HUES64 (cell line): ENCODE results near the gene GALNT6.

ENCODE experiments used
- H3K27ac ChIP-seq: 2 replicates; pipeline ENCODE4 v1.7.0; 2013; ENCODE audit warnings: low read depth, low read length, inconsistent platforms
- H3K27me3 ChIP-seq: 2 replicates; pipeline ENCODE4 v1.6.1; 2013; ENCODE audit warnings: mild to moderate bottlenecking, low read length; ENCODE audit not compliant: insufficient read depth
- H3K36me3 ChIP-seq: 2 replicates; pipeline ENCODE4 v1.6.1; 2013; ENCODE audit warnings: mild to moderate bottlenecking, low read length; ENCODE audit not compliant: insufficient read depth
- H3K4me1 ChIP-seq: 2 replicates; pipeline ENCODE4 v1.6.1; 2013; ENCODE audit warnings: mild to moderate bottlenecking, low read length, moderate library complexity; ENCODE audit not compliant: insufficient read depth
- H3K4me3 ChIP-seq: 2 replicates; pipeline ENCODE4 v1.5.1; 2013; ENCODE audit warnings: mild to moderate bottlenecking, low read length, moderate library complexity
- H3K9ac ChIP-seq: 2 replicates; pipeline ENCODE4 v1.6.1; 2013; ENCODE audit warnings: mild to moderate bottlenecking, low read depth, low read length
- H3K9me3 ChIP-seq: 2 replicates; pipeline ENCODE4 v1.6.1; 2013; ENCODE audit warnings: low read depth, low read length; ENCODE audit not compliant: insufficient read depth
- WGBS: fragments of 150-250, 120-280 bp; methylation state at CpG from one replicate; pipeline ENCODE4 v1.1.7; 2013; ENCODE audit warnings: missing lambda C conversion rate; 5-methylcytosine and 5-hydroxymethylcytosine counted together

The GALNT6 gene

GRCh38 chr12:51424094-51424661 lies 33.0 kb upstream of the GALNT6 start:
- Histone ChIP-seq H3K36me3 (no peaks in the 10 kb centered on the region), H3K4me1 (peaks cover 16% of the 10 kb centered on the region), H3K9me3 (no peaks in the 10 kb centered on the region), H3K4me3 (peak overlapping the region; percentile 86), H3K9ac (no peak overlapping the region), H3K27ac (no peak overlapping the region), H3K27me3 (no peaks in the 10 kb centered on the region)
- 47% methylated on average over 9 of the region's 10 CpGs for WGBS

- Histone ChIP-seq H3K36me3 (no peaks in the 10 kb centered on the region), H3K9ac (no peak overlapping the region), H3K27me3 (no peaks in the 10 kb centered on the region), H3K9me3 (no peaks in the 10 kb centered on the region), H3K4me3 (no peak overlapping the region), H3K27ac (no peak overlapping the region), H3K4me1 (peaks cover 25% of the 10 kb centered on the region)
- WGBS, result 65% methylated on average over 4 of the region's 5 CpGs
Measured at GRCh38 chr12:51421266-51421884, 30.2 kb upstream of the GALNT6 start.

GRCh38 chr12:51419425-51420193 lies 28.4 kb upstream of the GALNT6 start:
- no peak overlapping the region for H3K4me3 ChIP-seq
- no peak overlapping the region; the same call in 1 of the 2 replicates for H3K27ac ChIP-seq
- H3K4me1 ChIP-seq, result peaks cover 25% of the 10 kb centered on the region
- H3K36me3 ChIP-seq, result no peaks in the 10 kb centered on the region
- no peaks in the 10 kb centered on the region for H3K27me3 ChIP-seq
- H3K9me3 ChIP-seq, result no peaks in the 10 kb centered on the region
- WGBS, result 37% methylated on average over 9 of the region's 11 CpGs
- no peak overlapping the region for H3K9ac ChIP-seq

- 87% methylated on average over 4 of the region's 4 CpGs for WGBS
- Histone ChIP-seq H3K27me3 (no peaks in the 10 kb centered on the region), H3K9me3 (no peaks in the 10 kb centered on the region), H3K4me3 (no peak overlapping the region), H3K36me3 (no peaks in the 10 kb centered on the region), H3K9ac (no peak overlapping the region), H3K27ac (no peak overlapping the region), H3K4me1 (peaks cover 20% of the 10 kb centered on the region)
Measured at GRCh38 chr12:51417826-51418225, 26.6 kb upstream of the GALNT6 start.

GRCh38 chr12:51415931-51416330 lies 24.7 kb upstream of the GALNT6 start:
- Histone ChIP-seq H3K9ac (no peak overlapping the region), H3K36me3 (no peaks in the 10 kb centered on the region), H3K27ac (no peak overlapping the region), H3K9me3 (no peaks in the 10 kb centered on the region), H3K4me1 (peaks cover 20% of the 10 kb centered on the region), H3K4me3 (no peak overlapping the region), H3K27me3 (no peaks in the 10 kb centered on the region)
- 100% methylated on average over 1 of the region's 1 CpG for WGBS

GRCh38 chr12:51413791-51414190 lies 22.6 kb upstream of the GALNT6 start:
- Histone ChIP-seq H3K27me3 (no peaks in the 10 kb centered on the region), H3K9ac (no peak overlapping the region), H3K4me1 (peaks cover 5% of the 10 kb centered on the region), H3K4me3 (no peak overlapping the region), H3K9me3 (no peaks in the 10 kb centered on the region), H3K36me3 (no peaks in the 10 kb centered on the region), H3K27ac (no peak overlapping the region)
- WGBS, result 100% methylated on average over 3 of the region's 3 CpGs

- no peak overlapping the region for H3K4me3 ChIP-seq
- H3K4me1 ChIP-seq, result 0 out of 2 replicates have a peak, but pooled peaks cover under 1% of the 10 kb centered on the region
- no peak overlapping the region for H3K9ac ChIP-seq
- no peak overlapping the region for H3K27ac ChIP-seq
- no peaks in the 10 kb centered on the region for H3K36me3 ChIP-seq
- no peaks in the 10 kb centered on the region for H3K27me3 ChIP-seq
- H3K9me3 ChIP-seq, result no peaks in the 10 kb centered on the region
Measured at GRCh38 chr12:51413149-51413548, 21.9 kb upstream of the GALNT6 start.

GRCh38 chr12:51409846-51410245 lies 18.6 kb upstream of the GALNT6 start:
- Histone ChIP-seq H3K4me1 (no peaks in the 10 kb centered on the region), H3K27me3 (no peaks in the 10 kb centered on the region), H3K36me3 (no peaks in the 10 kb centered on the region), H3K27ac (no peak overlapping the region), H3K9me3 (no peaks in the 10 kb centered on the region), H3K4me3 (no peak overlapping the region), H3K9ac (no peak overlapping the region)
- 90% methylated on average over 8 of the region's 8 CpGs for WGBS

- H3K27me3 ChIP-seq, result no peaks in the 10 kb centered on the region
- H3K9me3 ChIP-seq, result no peaks in the 10 kb centered on the region
- 63% methylated on average over 4 of the region's 4 CpGs for WGBS
- H3K4me3 ChIP-seq, result no peak overlapping the region
- H3K4me1 ChIP-seq, result no peaks in the 10 kb centered on the region
- no peak overlapping the region for H3K9ac ChIP-seq
- H3K27ac ChIP-seq, result no peak overlapping the region
- no peaks in the 10 kb centered on the region for H3K36me3 ChIP-seq
Measured at GRCh38 chr12:51407604-51408003, 16.4 kb upstream of the GALNT6 start.

- Histone ChIP-seq H3K27ac (no peak overlapping the region), H3K4me1 (no peaks in the 10 kb centered on the region), H3K4me3 (no peak overlapping the region), H3K27me3 (no peaks in the 10 kb centered on the region), H3K9me3 (no peaks in the 10 kb centered on the region), H3K9ac (no peak overlapping the region), H3K36me3 (no peaks in the 10 kb centered on the region)
- 90% methylated on average over 4 of the region's 5 CpGs for WGBS
Measured at GRCh38 chr12:51406859-51407258, 15.7 kb upstream of the GALNT6 start.

- Histone ChIP-seq H3K4me1 (no peaks in the 10 kb centered on the region), H3K27ac (no peak overlapping the region), H3K9ac (no peak overlapping the region), H3K36me3 (no peaks in the 10 kb centered on the region), H3K9me3 (no peaks in the 10 kb centered on the region), H3K27me3 (no peaks in the 10 kb centered on the region), H3K4me3 (no peak overlapping the region)
- 80% methylated on average over 3 of the region's 3 CpGs for WGBS
Measured at GRCh38 chr12:51406290-51406689, 15.1 kb upstream of the GALNT6 start.
